ENCODE measurements around the gene EPN3. TPM values are rescaled to one million over a fixed set of nuclear protein-coding genes. Genes with fewer than 3 reads are reported as not detected.

Gene EPN3
- total RNA-seq, 2 experiments from 2014 or later = not detected

GRCh38 chr17:50573866-50574611, 41.5 kb downstream of the EPN3 start:
- ChIA-PET CTCF (interaction anchor here (1.0 to 1.5 kb wide), 3 partner anchors 8 to 90 kb away, joined by 4 to 7 read pairs (median 6); no protein-coding TSS in a partner anchor), POLR2A (no interaction called here)
- no peaks in the 10 kb centered on the region for H3K36me3 Mint-ChIP-seq (ENCODE audit: low read depth)

GRCh38 chr17:50575581-50576210, 43.2 kb downstream of the EPN3 start:
- POLR2A ChIA-PET = no interaction called here
- Mint-ChIP-seq H3K4me1 (no peaks in the 10 kb centered on the region), H3K36me3 (ENCODE audit: low read depth) (no peaks in the 10 kb centered on the region), H3K27ac (no peak overlapping the region), H3K4me3 (no peak overlapping the region), H3K9me3 (ENCODE audit: low read depth) (no peaks in the 10 kb centered on the region), H3K27me3 (peaks cover 10% of the 10 kb centered on the region)
- intact Hi-C loops (cut with DNase I, micrococcal nuclease) = no loop called here
- ATAC-seq = no peak
- CTCF ChIA-PET = interaction anchor here (1.4 to 1.5 kb wide), 2 partner anchors 10 to 92 kb away, joined by 6 to 7 read pairs; no protein-coding TSS in a partner anchor
- DNase-seq = peak; percentile 28

More at GRCh38 chr17:50573866-50574611, 41.5 kb downstream of the EPN3 start:
- Mint-ChIP-seq H3K27ac (no peak overlapping the region), H3K4me1 (no peaks in the 10 kb centered on the region), H3K27me3 (peaks cover 10% of the 10 kb centered on the region), H3K9me3 (ENCODE audit: low read depth) (no peaks in the 10 kb centered on the region), H3K4me3 (no peak overlapping the region)
- DNase-seq (no peak), ATAC-seq (no peak)
- intact Hi-C loops (cut with DNase I, micrococcal nuclease) = no loop called here

GRCh38 chr17:50576864-50577263, 44.3 kb downstream of the EPN3 start:
- ATAC-seq (no peak), DNase-seq (no peak)
- intact Hi-C loops (cut with DNase I, micrococcal nuclease) = no loop called here
- H3K4me3 Mint-ChIP-seq = no peak overlapping the region
- ChIA-PET CTCF (interaction anchor here (0.7 to 1.5 kb wide), 2 partner anchors 14 to 93 kb away, joined by 4 to 5 read pairs; no protein-coding TSS in a partner anchor), POLR2A (no interaction called here)
- no peaks in the 10 kb centered on the region for H3K36me3 Mint-ChIP-seq (ENCODE audit: low read depth)
- H3K4me1 Mint-ChIP-seq = no peaks in the 10 kb centered on the region
- H3K27ac Mint-ChIP-seq = no peak overlapping the region
- H3K27me3 Mint-ChIP-seq = peaks cover 9% of the 10 kb centered on the region
- H3K9me3 Mint-ChIP-seq (ENCODE audit: low read depth) = no peaks in the 10 kb centered on the region

GRCh38 chr17:50577451-50577954, 45.0 kb downstream of the EPN3 start:
- no peaks in the 10 kb centered on the region for H3K4me1 Mint-ChIP-seq
- DNase-seq = no peak
- no peak overlapping the region for H3K4me3 Mint-ChIP-seq
- ATAC-seq = no peak
- peaks cover 8% of the 10 kb centered on the region for H3K27me3 Mint-ChIP-seq
- ChIA-PET CTCF (interaction anchor here (1.5 kb wide), 1 partner anchor 14 kb away, joined by 5 read pairs; no protein-coding TSS in a partner anchor), POLR2A (no interaction called here)
- no peaks in the 10 kb centered on the region for H3K36me3 Mint-ChIP-seq (ENCODE audit: low read depth)
- intact Hi-C loops (cut with DNase I, micrococcal nuclease) = no loop called here
- no peaks in the 10 kb centered on the region for H3K9me3 Mint-ChIP-seq (ENCODE audit: low read depth)
- no peak overlapping the region for H3K27ac Mint-ChIP-seq

- ATAC-seq (no peak), DNase-seq (no peak)
- H3K27ac Mint-ChIP-seq = no peak overlapping the region
- no peaks in the 10 kb centered on the region for H3K9me3 Mint-ChIP-seq (ENCODE audit: low read depth)
- H3K27me3 Mint-ChIP-seq = peaks cover 8% of the 10 kb centered on the region
- no peaks in the 10 kb centered on the region for H3K4me1 Mint-ChIP-seq
- CTCF ChIA-PET = interaction anchor here (1.5 kb wide), 1 partner anchor 15 kb away, joined by 5 read pairs; no protein-coding TSS in a partner anchor
- no peaks in the 10 kb centered on the region for H3K36me3 Mint-ChIP-seq (ENCODE audit: low read depth)
- POLR2A ChIA-PET = no interaction called here
- intact Hi-C loops (cut with DNase I, micrococcal nuclease) = no loop called here
- H3K4me3 Mint-ChIP-seq = no peak overlapping the region
These were observed 45.6 kb downstream of the EPN3 start for GRCh38 chr17:50578173-50578572.

- DNase-seq = no peak
- H3K27me3 Mint-ChIP-seq = peaks cover 10% of the 10 kb centered on the region
- intact Hi-C loops (cut with DNase I, micrococcal nuclease) = no loop called here
- H3K27ac Mint-ChIP-seq = no peak overlapping the region
- ChIA-PET CTCF (interaction anchor here (0.9 kb wide), 1 partner anchor 16 kb away, joined by 3 read pairs; no protein-coding TSS in a partner anchor), POLR2A (no interaction called here)
- H3K4me3 Mint-ChIP-seq = no peak overlapping the region
- H3K4me1 Mint-ChIP-seq = no peaks in the 10 kb centered on the region
- no peaks in the 10 kb centered on the region for H3K36me3 Mint-ChIP-seq (ENCODE audit: low read depth)
- no peaks in the 10 kb centered on the region for H3K9me3 Mint-ChIP-seq (ENCODE audit: low read depth)
- ATAC-seq = no peak
These were observed 46.9 kb downstream of the EPN3 start for GRCh38 chr17:50579399-50579798.

GRCh38 chr17:50580646-50581045, 48.1 kb downstream of the EPN3 start:
- POLR2A ChIA-PET = no interaction called here

GRCh38 chr17:50581316-50581715, 48.8 kb downstream of the EPN3 start:
- Mint-ChIP-seq H3K27ac (no peak overlapping the region), H3K4me1 (no peaks in the 10 kb centered on the region), H3K4me3 (no peak overlapping the region), H3K9me3 (ENCODE audit: low read depth) (no peaks in the 10 kb centered on the region), H3K36me3 (ENCODE audit: low read depth) (no peaks in the 10 kb centered on the region), H3K27me3 (peaks cover 10% of the 10 kb centered on the region)
- ATAC-seq (no peak), DNase-seq (no peak)
- CTCF ChIA-PET = interaction anchor here (0.6 to 1.5 kb wide), 2 partner anchors 8 to 163 kb away, joined by 3 to 4 read pairs; no protein-coding TSS in a partner anchor
- POLR2A ChIA-PET = no interaction called here
- intact Hi-C loops (cut with DNase I, micrococcal nuclease) = no loop called here

More at GRCh38 chr17:50580646-50581045, 48.1 kb downstream of the EPN3 start:
- ATAC-seq (no peak), DNase-seq (no peak)
- Mint-ChIP-seq H3K4me1 (no peaks in the 10 kb centered on the region), H3K9me3 (ENCODE audit: low read depth) (no peaks in the 10 kb centered on the region), H3K27me3 (peaks cover 10% of the 10 kb centered on the region), H3K27ac (no peak overlapping the region), H3K36me3 (ENCODE audit: low read depth) (no peaks in the 10 kb centered on the region), H3K4me3 (no peak overlapping the region)
- intact Hi-C loops (cut with DNase I, micrococcal nuclease) = no loop called here
- CTCF ChIA-PET = no interaction called here

GRCh38 chr17:50582741-50583140, 50.2 kb downstream of the EPN3 start:
- Mint-ChIP-seq H3K27ac (no peak overlapping the region), H3K36me3 (ENCODE audit: low read depth) (no peaks in the 10 kb centered on the region), H3K4me1 (no peaks in the 10 kb centered on the region), H3K9me3 (ENCODE audit: low read depth) (no peaks in the 10 kb centered on the region), H3K27me3 (peaks cover 6% of the 10 kb centered on the region), H3K4me3 (no peak overlapping the region)
- no peak for DNase-seq
- ChIA-PET POLR2A (no interaction called here), CTCF (interaction anchor here (0.6 to 1.5 kb wide), 2 partner anchors 9 to 165 kb away, joined by 3 to 4 read pairs; no protein-coding TSS in a partner anchor)
- ATAC-seq = no peak
- intact Hi-C loops (cut with DNase I, micrococcal nuclease) = no loop called here

- H3K27ac Mint-ChIP-seq = no peak overlapping the region
- DNase-seq = no peak
- no peaks in the 10 kb centered on the region for H3K36me3 Mint-ChIP-seq (ENCODE audit: low read depth)
- ATAC-seq = no peak
- H3K4me3 Mint-ChIP-seq = no peak overlapping the region
- H3K27me3 Mint-ChIP-seq = peaks cover 5% of the 10 kb centered on the region
- H3K4me1 Mint-ChIP-seq = no peaks in the 10 kb centered on the region
- intact Hi-C loops (cut with DNase I, micrococcal nuclease) = no loop called here
- no peaks in the 10 kb centered on the region for H3K9me3 Mint-ChIP-seq (ENCODE audit: low read depth)
- ChIA-PET POLR2A (no interaction called here), CTCF (no interaction called here)
These were observed 51.1 kb downstream of the EPN3 start for GRCh38 chr17:50583641-50584040.

GRCh38 chr17:50584116-50584515, 51.6 kb downstream of the EPN3 start:
- no peaks in the 10 kb centered on the region for H3K9me3 Mint-ChIP-seq (ENCODE audit: low read depth)

More at GRCh38 chr17:50584116-50584515, 51.6 kb downstream of the EPN3 start:
- intact Hi-C loops (cut with DNase I, micrococcal nuclease) = no loop called here
- DNase-seq (no peak), ATAC-seq (no peak)
- Mint-ChIP-seq H3K27ac (no peak overlapping the region), H3K36me3 (ENCODE audit: low read depth) (no peaks in the 10 kb centered on the region), H3K4me1 (no peaks in the 10 kb centered on the region), H3K4me3 (no peak overlapping the region), H3K27me3 (peaks cover 5% of the 10 kb centered on the region)
- CTCF ChIA-PET = no interaction called here
- POLR2A ChIA-PET = no interaction called here

All from activated CD4-positive, alpha-beta T cell treated with anti-CD3 and anti-CD28 coated beads for 36 hours (primary cell).